Astrocyte (in vitro differentiated cells and primary cell): ENCODE data around the gene ULK4. TPM values are rescaled to one million over a fixed set of nuclear protein-coding genes. Genes with fewer than 3 reads are reported as not detected.

Experiments used
- DNase-seq: peaks from one replicate; pipeline ENCODE4 v3.0.0-alpha.2; 2010; ENCODE audit warnings: low read depth
- FAIRE-seq: peaks from 2 replicates; lab custom pipeline; 2011; peaks lifted over from hg19 to GRCh38; lab: Jason Lieb, UNC
- H2AFZ ChIP-seq: 2 replicates; pipeline ENCODE4 v1.6.0; 2012; ENCODE audit warnings: low read depth, low read length, inconsistent platforms
- H3K27ac ChIP-seq: 2 replicates; pipeline ENCODE4 v1.5.1; 2011; ENCODE audit warnings: low read depth, low read length, inconsistent platforms
- H3K27me3 ChIP-seq: 2 replicates; pipeline ENCODE4 v1.6.0; 2011; ENCODE audit warnings: low read length, inconsistent platforms; ENCODE audit not compliant: insufficient read depth
- H3K36me3 ChIP-seq: 2 replicates; pipeline ENCODE4 v1.5.1; 2011; ENCODE audit warnings: low read length, inconsistent platforms; ENCODE audit not compliant: insufficient read depth
- H3K4me1 ChIP-seq: 2 replicates; pipeline ENCODE4 v1.5.1; 2011; ENCODE audit warnings: low read length, inconsistent platforms; ENCODE audit not compliant: insufficient read depth
- H3K4me2 ChIP-seq: 2 replicates; pipeline ENCODE4 v1.6.0; 2012; ENCODE audit warnings: low read length, inconsistent platforms
- H3K4me3 ChIP-seq: 2 replicates; pipeline ENCODE4 v1.5.1; 2011; ENCODE audit warnings: low read depth, mild to moderate bottlenecking, low read length, inconsistent platforms; ENCODE audit not compliant: insufficient read depth
- H3K79me2 ChIP-seq: 2 replicates; pipeline ENCODE4 v1.6.0; 2012; ENCODE audit warnings: mild to moderate bottlenecking, low read length, inconsistent platforms; ENCODE audit not compliant: insufficient read depth
- H3K9ac ChIP-seq: 2 replicates; pipeline ENCODE4 v1.6.0; 2012; ENCODE audit warnings: mild to moderate bottlenecking, low read length, inconsistent platforms
- H3K9me3 ChIP-seq: 2 replicates; pipeline ENCODE4 v1.5.1; 2012; ENCODE audit warnings: low read depth, mild to moderate bottlenecking, low read length, inconsistent platforms; ENCODE audit not compliant: insufficient read depth
- H4K20me1 ChIP-seq: 2 replicates; pipeline ENCODE4 v1.6.0; 2012; ENCODE audit warnings: low read length, inconsistent platforms; ENCODE audit not compliant: insufficient read depth
- H3K27ac Mint-ChIP-seq: one replicate; pipeline ENCODE4 v1.8.0; 2021; ENCODE audit warnings: mild to moderate bottlenecking, mixed read lengths; ENCODE audit not compliant: unreplicated experiment
- H3K27me3 Mint-ChIP-seq: one replicate; pipeline ENCODE4 v1.8.0; 2021; ENCODE audit warnings: low read depth, mixed read lengths; ENCODE audit not compliant: unreplicated experiment
- H3K36me3 Mint-ChIP-seq: one replicate; pipeline ENCODE4 v1.8.0; 2021; ENCODE audit warnings: low read depth, mixed read lengths; ENCODE audit not compliant: unreplicated experiment
- H3K4me1 Mint-ChIP-seq: one replicate; pipeline ENCODE4 v1.8.0; 2021; ENCODE audit warnings: low read depth, mixed read lengths; ENCODE audit not compliant: unreplicated experiment
- H3K4me3 Mint-ChIP-seq: one replicate; pipeline ENCODE4 v1.8.0; 2021; ENCODE audit warnings: mild to moderate bottlenecking, moderate library complexity, mixed read lengths; ENCODE audit not compliant: unreplicated experiment
- H3K9me3 Mint-ChIP-seq: one replicate; pipeline ENCODE4 v1.8.0; 2021; ENCODE audit warnings: mild to moderate bottlenecking, mixed read lengths; ENCODE audit not compliant: unreplicated experiment
- EZH2 ChIP-seq: IDR thresholded peaks from 2 replicates; pipeline ENCODE4 v1.6.1; 2012; ENCODE audit warnings: mild to moderate bottlenecking, low read length, inconsistent platforms; ENCODE audit not compliant: insufficient read depth
- total RNA-seq: library from RNA; stranded (reverse); gene quantifications from 2 replicates; pipeline ENCODE4 v1.2.1, GENCODE V29; 2021
- TF ChIP-seq, protein P1 (sequence below): IDR thresholded peaks from 2 replicates; pipeline ENCODE4 v1.5.1; 2011; ENCODE audit warnings: low read depth, mild to moderate bottlenecking, inconsistent platforms, low read length, moderate library complexity; ENCODE audit not compliant: insufficient read depth

The ULK4 gene
- total RNA-seq, 1 donor from 2014 or later, result 6.6 TPM

DNA sequence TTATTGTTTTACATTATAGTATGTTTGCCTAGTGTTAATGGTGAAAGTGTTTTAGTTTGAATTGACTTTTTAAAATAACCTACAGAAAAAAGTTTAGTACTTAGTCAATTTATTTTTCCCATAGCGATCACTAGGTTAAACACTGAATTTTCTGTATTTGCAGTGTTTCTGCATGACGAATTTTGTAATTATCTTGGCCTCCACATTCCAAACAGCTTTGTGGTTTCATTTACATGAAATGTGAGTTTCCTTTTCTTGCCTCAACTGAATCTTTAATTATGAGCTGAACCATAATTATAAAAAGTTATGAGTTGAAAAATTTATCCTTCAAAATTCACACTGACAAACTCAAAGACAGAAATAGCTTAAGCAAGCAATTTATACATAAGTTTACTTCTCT lies 527.1 kb downstream of the ULK4 start:
- H3K4me2 ChIP-seq, result no peak overlapping the region
- no peaks in the 10 kb centered on the region for H3K4me1 Mint-ChIP-seq
- no peak overlapping the region for H3K9ac ChIP-seq
- H2AFZ ChIP-seq, result no peak overlapping the region
- H3K27me3 Mint-ChIP-seq, result no peaks in the 10 kb centered on the region
- no peaks in the 10 kb centered on the region for H3K36me3 Mint-ChIP-seq
- no peaks in the 10 kb centered on the region for H3K79me2 ChIP-seq
- FAIRE-seq (no peak), DNase-seq (peak; percentile 33)
- no peak overlapping the region for H3K27ac Mint-ChIP-seq
- TF ChIP-seq, protein P1, sequence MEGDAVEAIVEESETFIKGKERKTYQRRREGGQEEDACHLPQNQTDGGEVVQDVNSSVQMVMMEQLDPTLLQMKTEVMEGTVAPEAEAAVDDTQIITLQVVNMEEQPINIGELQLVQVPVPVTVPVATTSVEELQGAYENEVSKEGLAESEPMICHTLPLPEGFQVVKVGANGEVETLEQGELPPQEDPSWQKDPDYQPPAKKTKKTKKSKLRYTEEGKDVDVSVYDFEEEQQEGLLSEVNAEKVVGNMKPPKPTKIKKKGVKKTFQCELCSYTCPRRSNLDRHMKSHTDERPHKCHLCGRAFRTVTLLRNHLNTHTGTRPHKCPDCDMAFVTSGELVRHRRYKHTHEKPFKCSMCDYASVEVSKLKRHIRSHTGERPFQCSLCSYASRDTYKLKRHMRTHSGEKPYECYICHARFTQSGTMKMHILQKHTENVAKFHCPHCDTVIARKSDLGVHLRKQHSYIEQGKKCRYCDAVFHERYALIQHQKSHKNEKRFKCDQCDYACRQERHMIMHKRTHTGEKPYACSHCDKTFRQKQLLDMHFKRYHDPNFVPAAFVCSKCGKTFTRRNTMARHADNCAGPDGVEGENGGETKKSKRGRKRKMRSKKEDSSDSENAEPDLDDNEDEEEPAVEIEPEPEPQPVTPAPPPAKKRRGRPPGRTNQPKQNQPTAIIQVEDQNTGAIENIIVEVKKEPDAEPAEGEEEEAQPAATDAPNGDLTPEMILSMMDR, result no peak
- no peak for TF ChIP-seq EZH2
- H3K4me3 Mint-ChIP-seq, result no peak overlapping the region
- H3K9me3 ChIP-seq, result no peaks in the 10 kb centered on the region
- H3K9me3 Mint-ChIP-seq, result no peaks in the 10 kb centered on the region
- no peaks in the 10 kb centered on the region for H4K20me1 ChIP-seq
- no peaks in the 10 kb centered on the region for H3K4me1 ChIP-seq
- no peak overlapping the region for H3K4me3 ChIP-seq
- no peaks in the 10 kb centered on the region for H3K27me3 ChIP-seq
- no peak overlapping the region for H3K27ac ChIP-seq
- no peaks in the 10 kb centered on the region for H3K36me3 ChIP-seq

- no peak overlapping the region for H3K27ac ChIP-seq
- no peaks in the 10 kb centered on the region for H4K20me1 ChIP-seq
- H3K27me3 Mint-ChIP-seq, result no peaks in the 10 kb centered on the region
- H3K36me3 Mint-ChIP-seq, result peaks cover 3% of the 10 kb centered on the region
- no peak overlapping the region for H3K4me3 Mint-ChIP-seq
- FAIRE-seq, result no peak
- H3K9me3 ChIP-seq, result no peaks in the 10 kb centered on the region
- H3K4me1 ChIP-seq, result no peaks in the 10 kb centered on the region
- no peak overlapping the region for H3K4me2 ChIP-seq
- no peak overlapping the region for H2AFZ ChIP-seq
- H3K79me2 ChIP-seq, result no peaks in the 10 kb centered on the region
- no peaks in the 10 kb centered on the region for H3K36me3 ChIP-seq
- no peak overlapping the region for H3K9ac ChIP-seq
- H3K27ac Mint-ChIP-seq, result no peak overlapping the region
- H3K4me1 Mint-ChIP-seq, result no peaks in the 10 kb centered on the region
- H3K27me3 ChIP-seq, result no peaks in the 10 kb centered on the region
- DNase-seq, result peak; percentile 2
- TF ChIP-seq EZH2, result no peak
- TF ChIP-seq, protein P1, result no peak
- no peak overlapping the region for H3K4me3 ChIP-seq
- H3K9me3 Mint-ChIP-seq, result peaks cover 11% of the 10 kb centered on the region
Measured at GRCh38 chr3:41431386-41431785, 530.5 kb downstream of the ULK4 start.

DNA sequence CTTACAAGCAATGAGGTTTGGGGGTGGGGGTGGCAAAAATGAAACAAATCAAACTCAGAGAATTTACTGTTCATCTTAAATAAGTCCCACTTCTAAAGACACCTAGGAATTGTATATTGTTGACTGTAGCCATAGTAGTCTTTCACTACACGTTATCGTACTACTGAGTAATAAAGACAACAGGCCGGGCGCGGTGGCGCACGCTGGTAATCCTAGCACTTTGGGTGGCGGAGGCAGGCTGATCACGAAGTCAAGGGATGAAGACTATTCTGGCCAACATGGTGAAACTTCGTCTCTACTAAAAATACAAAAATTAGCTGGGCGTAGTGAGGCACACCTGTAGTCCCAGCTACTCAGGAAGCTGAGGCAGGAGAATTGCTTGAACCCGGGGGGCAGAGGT lies 531.0 kb downstream of the ULK4 start:
- Histone ChIP-seq H3K27ac (no peak overlapping the region), H4K20me1 (no peaks in the 10 kb centered on the region), H3K36me3 (no peaks in the 10 kb centered on the region), H3K79me2 (no peaks in the 10 kb centered on the region), H3K4me3 (no peak overlapping the region), H3K4me2 (no peak overlapping the region), H3K9me3 (no peaks in the 10 kb centered on the region), H2AFZ (no peak overlapping the region), H3K27me3 (no peaks in the 10 kb centered on the region), H3K4me1 (no peaks in the 10 kb centered on the region), H3K9ac (no peak overlapping the region)
- Mint-ChIP-seq H3K36me3 (peaks cover 6% of the 10 kb centered on the region), H3K4me1 (no peaks in the 10 kb centered on the region), H3K4me3 (no peak overlapping the region), H3K27ac (no peak overlapping the region), H3K9me3 (peaks cover 12% of the 10 kb centered on the region), H3K27me3 (no peaks in the 10 kb centered on the region)
- TF ChIP-seq, protein P1, result no peak
- TF ChIP-seq EZH2, result no peak
- FAIRE-seq (no peak), DNase-seq (no peak)
